Measurements from ENCODE around the gene PSKH1.
A peak's percentile ranks its signal among the peaks of the same experiment; 100 is the strongest.

The PSKH1 gene

DNA sequence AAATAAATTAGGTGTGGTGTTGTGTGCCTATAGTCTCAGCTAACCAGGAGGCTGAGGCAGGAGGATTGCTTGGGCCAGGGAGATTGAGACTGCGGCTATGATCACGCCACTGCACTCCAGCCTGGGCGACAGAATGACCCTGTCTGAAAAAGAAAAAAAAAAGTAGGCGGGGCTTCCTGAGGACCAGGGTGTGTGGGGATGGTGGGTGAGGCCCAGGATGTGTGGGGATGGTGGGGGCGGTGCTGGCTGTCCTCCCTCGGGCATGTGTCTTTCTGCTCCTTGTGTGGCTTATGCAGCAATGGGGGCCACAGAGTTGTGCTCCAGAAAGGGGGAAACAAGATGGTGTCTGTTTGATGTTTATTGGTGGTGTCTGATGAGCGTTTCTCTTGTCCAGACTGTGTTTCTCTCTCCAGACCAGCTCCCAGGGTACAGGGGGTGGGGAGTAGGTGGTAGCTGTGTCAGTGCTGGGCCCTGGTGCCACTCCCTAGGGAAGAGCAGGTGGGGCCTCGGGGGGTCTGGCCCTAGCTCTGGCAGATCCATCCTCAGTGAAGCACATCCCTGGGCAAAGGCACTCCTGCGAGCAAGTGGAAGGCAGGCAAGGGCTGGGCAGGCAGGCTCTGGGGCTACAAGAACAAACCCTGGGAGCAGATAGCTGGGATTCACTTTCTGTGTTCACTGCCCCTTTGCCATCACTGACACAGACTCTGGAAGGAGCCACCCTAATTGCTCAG, 48.6 kb downstream of the PSKH1 start:
- no peak for DNase-seq

DNA sequence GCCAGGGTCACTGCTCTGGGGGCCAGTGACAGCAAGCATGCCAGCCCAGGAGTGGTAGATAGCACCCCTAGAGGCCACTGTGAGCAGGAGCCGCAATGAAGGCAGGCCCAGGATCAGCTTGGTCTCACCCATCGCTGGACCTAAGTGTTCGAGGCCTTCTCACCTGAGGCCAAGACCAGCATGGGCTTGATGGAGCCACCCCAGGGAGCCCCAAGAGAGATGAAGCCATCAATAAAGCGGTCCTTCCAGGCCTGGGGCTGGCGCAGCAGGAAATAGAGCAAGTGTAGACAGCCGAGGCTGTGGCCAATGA, 49.1 kb downstream of the PSKH1 start:
- peak; percentile 31 to 59 (median 48) for DNase-seq

DNA sequence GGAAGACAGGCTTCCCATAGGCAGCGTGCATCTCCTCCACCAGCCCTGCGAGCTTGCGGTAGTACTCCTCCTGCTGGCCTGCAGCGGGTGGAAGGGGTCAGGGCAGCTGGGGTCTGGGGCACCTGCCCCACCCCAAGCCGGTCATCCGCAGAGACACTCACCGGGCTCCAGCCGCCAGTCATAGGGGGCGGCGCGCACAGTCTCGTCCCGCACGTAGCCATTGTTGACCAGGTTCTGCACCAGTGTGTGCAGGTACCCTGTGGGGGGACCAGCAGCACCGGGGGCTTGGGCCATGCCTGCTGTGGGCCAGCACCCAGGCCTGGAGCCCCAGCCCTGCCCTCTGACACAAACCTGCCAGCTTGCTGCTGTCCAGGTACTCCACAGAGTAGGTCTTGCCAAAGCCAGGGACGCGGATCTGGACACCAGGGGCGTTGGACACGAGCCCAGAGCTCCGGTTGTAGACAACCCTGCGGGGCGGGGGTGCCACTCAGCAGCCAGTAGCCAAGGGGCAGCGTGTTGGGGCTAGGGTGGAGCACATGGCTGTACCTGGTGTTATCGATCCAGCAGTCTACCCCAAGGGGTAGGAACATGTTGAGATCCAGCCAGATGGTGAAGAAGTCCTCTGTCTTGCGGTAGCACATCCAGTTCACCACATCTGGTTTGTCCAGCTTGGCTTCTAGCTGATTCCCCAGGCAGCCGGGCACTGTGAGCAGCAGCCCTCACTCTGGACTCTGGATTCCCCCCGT, 49.6 kb downstream of the PSKH1 start:
- no peak for DNase-seq

DNA sequence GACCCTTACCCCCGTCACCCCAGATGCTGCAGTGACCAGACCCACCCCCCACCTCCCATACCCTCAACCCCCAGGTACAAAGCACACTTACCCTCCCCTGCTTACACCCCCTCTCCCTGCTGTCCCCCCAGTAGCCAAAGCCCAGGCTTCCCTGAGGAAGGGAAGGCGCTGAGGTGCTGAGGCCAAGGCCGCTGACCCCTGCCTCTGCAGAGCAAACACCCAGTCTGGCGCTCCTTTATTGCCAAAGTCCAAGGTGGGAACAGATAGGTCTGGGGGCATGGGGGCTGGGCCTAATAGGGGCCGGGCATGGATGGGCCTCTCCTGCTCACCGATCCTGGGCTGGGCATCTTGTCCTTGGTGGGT, 50.2 kb downstream of the PSKH1 start:
- no peak for DNase-seq

DNA sequence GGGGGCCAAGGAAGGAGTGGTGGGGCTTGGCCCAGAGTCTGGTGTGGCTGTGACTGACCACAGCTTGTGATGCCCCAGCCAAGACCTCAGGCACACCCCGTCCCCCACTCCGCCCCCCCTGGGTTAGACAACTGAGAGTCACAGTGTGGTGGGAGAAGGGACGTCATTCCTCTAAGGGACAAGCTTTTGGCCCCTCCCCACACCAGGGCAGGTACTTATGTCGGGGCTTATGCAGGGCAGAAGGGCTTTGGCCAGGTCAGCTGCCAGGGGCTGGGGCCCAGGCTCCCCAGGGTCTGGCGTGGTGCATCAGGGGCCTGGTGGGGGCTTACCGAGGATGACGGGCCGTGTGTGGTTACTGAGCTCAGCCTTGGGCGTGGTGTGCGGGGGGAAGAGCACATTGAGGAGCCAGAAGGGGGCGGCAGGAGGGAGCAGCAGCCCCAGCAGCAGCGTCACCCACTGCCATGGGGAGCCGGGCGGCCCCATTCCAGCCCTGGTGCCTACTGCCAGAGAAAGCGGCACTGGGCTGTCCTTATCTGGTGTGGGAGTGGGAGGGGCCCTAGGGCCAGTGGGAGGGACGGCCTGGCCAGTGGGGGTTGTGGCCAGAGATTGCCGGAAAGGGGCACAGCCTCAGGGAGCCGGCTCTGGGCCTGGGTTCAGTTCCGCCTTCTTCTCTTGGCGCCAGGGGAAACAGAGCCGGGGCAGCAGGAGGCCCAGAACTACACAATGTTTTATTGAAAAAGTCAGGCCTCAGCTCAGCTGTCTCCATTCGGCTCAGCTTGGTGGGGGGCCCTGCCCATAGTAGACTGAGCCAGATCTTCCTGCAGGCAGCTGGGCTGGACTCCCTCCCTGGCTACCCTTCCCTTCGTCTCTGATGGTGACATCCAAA, 50.8 kb downstream of the PSKH1 start, which contains the start of gene LCAT:
LCAT (minus strand) TSS at position 502 of the 886 bp plus-strand sequence; CDS start at position 483, 19 bp downstream.
- no peak for DNase-seq

DNA sequence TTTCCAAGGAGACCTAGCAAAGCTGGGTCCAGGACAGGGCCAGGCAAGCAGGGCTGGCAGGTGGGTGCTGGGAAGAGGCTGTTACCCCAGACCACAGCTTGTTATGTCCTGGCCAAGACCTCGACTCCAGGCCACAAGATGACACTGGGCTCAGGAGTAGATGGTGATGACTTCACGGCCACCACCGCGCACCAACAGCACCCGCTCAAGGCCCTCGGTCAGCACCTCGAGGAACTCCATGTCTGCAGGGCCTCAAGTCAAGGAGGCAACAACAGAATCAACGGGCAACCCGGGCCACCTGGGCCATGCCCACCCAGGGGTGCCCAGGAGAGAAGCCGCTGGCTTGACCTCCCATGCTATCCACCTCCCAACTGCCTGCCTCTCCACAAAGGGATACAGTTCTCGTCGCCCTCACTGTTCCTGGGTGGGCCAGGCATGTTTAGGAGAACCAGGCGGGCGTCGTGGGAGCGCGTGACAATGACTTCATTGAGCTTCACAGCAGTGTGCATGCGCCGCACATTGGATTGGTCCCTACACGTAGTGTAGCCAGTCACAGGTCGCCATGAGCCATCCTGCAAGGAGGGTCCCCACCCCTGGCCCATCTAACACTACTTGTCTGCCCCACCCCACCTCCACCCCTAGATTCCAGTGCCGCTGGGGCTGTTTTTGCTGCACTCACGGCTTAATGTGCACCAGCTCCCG, 51.8 kb downstream of the PSKH1 start:
- no peak for DNase-seq

DNA sequence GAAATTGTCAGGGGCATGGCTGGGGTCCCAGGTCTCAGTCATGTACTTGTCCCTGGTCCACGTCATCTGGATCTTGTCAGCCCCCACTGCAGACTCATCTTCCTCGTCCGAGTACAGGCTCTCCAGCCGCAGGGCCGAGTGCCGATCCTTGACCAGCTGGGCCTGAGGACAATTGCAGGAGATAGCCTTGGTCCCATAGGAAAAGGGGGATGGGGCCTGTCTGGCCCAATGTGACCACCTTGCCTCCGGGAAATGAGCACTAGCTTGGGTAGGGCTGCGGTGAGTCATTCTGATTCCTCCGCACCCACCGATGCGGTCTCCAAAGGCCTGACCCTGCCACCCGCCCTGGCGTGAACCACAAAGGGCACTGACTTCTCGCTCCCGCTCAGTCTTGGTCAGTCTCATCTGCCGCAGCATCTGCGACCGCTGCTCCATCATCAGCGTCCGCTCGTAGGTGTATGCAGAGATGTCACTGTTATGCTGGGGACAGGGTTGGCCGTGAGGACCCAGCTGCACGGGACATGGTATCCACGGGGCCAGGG, 52.4 kb downstream of the PSKH1 start:
- no peak for DNase-seq

DNA sequence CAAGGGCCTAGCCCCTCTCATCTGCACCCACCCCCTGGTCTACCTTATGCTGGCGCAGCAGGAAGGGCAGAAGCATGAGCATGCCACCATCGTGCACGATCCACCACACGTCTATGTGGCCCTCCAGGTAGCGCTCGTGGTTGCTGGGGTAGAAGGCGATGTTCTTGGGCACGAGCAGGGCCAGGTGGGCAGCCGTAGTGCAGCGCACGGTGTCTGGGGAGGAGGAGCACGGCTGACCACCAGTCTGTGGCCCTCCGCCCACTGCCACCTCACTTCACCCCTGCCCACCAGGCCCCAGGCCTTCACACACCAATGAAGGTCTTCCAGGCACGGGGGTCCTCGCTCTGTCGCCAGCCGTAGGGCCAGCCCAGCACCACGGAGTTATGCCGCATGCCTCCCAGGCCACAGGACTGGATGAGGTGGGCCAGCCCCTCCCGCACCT, 53.1 kb downstream of the PSKH1 start:
- DNase-seq = no peak

DNA sequence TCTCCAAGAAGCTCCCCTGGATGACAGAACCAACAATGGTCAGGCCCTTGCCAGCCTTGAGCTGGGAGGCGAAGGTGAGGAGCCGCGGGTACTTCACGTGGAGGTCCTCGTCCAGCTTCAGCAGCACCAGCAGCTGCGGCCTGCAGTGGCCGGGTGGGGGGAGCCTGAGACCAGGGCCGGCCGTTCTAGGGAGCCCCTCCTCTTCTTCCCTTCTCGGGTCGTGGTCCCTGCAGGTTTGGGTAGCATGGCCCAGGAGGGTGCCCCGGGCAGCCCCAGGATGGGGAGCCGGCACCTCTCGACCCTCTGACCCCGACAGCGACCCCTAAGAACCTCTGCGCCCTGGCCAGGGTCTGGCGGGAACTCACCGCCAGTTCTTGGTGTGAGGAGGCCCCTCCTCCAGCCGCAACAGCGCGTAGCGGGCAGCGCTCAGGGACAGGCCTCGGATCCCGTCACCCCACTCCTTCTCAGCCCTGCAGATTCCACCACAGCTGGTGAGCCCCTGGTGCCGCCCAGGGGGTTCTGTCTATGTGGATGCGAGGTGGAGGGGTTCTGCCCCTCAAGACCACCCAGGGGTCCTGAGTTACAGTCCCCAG, 54.0 kb downstream of the PSKH1 start:
- no peak for DNase-seq

DNA sequence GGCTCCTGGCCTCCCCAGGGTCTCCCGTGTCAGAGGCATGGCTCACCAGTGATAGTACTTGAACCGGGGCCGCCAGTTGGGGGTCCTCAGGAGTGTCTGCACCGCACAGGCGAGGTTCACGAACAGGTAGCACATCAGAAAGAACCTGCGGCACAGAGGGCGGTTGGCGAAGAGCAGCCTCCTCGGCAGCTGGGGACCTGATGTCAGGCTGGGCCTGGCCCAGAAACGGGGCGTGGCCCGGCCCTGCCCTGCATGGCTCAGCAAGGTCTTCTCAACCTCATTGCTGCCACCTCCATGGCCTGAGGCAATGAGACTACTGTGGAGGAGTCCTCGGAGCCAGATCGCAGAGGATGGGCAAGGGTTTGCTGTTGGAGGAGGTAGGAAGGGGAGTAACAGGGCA, 55.0 kb downstream of the PSKH1 start:
- DNase-seq = no peak

DNA sequence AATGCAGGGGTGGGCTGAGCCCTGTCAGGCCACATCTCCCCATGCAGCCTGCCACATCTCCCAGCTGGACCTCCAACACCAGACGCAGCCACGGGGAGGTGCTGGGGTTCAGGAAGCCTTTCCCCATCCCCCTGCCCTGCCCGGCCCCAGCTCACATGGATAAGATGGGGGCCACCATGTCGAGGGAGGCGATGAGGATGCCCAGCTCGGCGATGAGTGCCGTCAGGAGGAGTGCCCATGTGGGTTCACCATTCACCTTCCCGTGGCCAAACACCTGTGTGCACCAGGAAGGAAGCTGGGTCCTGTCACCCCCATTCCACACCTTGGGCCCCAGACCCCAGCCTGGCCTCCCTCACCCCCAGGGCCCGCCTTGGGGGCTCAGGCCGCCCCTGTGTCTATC, 56.6 kb downstream of the PSKH1 start:
- DNase-seq = no peak

DNA sequence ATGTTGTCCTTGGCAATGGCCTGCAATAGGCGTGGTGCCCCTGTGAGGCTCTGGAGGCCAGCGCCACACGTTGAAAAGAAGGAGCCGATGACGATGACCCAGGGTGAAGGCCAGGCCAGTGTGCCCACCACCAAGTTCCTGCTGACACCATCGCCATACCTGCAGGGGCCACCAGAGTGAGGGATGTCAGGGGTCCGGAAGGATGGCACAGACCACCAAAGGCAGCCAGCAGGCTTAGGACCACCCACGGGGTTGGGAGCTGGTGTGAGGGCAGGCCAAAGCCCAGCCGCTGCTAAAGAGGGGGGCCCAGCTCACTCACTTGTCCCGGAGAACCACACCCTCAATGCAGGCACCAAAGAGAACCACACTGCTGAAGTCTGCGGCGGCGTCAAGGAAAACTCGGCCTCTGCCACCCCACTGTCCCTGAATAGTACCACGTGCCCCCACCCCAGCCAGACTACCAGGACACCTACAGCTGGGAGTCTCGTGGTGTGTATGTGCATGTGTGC, 57.3 kb downstream of the PSKH1 start:
- DNase-seq = no peak

DNA sequence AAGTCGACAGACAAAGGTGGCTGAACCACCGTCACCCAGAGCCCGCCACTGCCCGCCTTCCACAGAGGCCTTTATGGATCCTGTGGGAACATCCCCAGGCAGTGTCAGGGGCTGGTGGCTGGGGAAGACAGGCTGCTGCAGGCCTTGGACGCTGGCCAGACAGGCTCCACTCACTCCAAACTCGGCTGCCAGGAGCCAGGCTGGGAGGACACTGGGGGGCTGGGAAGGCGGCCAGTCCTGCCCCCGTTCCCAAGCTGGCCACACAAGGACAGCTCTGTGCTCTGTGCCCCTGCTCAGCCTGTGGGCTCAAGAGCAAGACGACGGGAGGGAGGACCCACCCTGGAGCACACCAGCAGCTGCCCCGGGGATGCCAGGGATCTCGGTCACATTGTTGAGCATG, 58.4 kb downstream of the PSKH1 start:
- no peak for DNase-seq

DNA sequence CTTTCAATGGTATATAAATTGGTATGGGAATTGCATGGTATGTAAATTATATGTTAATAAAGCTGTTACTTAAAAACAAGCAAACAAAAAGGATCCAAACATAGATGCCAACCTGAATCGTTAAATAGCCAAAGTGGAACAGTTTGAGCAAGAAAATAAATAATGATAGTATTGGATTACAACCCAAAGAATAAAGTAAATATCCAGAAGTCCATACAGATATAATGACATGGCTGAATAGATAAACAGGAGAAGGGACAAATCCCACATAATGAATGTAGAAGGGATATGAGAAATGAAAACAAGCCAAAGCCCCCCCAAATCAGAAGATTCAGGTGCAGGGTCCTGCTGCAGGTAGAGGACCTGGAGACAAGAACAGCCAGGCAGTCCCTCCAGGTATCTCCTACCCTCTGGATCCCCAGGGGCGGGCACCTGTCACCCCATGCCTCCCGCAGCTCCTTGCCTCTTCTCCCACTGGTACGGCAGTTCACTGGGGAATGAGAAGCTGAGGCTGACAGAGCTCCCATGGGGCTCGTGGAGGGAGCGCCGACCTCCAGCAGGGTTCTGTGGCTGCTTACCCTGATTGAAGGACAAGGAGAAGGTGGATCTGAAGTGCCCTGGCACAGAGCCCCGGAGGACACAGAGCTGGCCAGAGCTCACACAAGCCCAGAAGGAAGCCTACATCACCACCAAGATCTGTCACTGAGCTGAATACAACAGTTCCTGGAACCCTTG, 60.8 kb downstream of the PSKH1 start:
- no peak for DNase-seq

DNA sequence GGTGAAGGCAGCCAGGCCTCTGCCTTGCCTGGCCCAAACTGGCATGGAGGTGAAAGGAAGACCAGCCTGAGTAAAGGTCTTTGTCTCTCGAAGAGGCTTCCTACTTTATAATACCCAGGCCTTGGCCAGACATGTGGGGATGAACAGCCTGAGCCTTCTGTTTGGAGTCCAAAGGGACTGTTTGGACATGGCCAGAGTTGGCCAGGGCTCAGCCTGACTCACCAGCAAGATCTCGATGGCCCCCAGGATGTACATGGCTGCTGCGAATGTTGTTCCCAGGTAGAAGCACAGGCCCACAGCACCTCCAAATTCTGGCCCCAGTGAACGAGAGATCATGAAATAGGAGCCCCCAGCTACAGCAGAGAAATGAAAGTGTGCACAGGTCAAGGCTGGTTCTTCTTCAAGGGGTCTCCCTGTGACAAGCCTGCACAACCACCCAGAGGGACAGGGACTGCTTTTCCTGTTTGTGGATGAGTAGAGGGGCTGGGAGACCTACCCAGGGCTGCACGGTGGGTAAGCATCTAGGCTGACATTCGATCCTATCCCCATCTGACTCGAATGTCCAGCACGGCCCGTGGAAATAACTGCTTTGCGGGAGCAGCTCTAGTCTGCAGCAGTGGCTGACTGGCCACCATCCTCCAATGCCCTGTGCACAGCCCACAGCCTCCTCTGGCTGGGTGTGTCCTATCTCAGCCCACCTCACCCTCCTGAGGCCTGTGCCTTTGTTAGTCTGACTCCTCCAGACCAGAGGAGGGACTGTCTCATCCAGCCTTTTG, 61.6 kb downstream of the PSKH1 start:
- DNase-seq = no peak

DNA sequence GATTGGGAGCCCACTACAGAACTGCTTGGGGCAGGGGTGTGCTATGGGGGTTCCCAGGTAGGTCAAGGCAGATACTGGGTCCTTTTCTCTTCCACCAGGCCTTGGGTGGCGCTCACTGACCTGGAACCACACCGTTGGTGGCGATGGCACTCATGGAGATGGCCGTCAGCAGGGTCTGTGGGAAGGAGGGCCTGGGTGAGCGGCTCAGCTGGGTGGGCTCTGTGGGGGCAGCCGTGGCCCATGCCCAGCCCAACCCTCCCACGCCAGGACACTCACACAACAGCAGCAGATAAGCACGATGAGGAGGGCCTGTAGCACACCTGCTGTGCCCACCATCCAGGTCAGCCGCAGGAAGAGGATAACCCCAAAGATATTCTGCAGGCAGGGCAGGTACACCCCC, 64.6 kb downstream of the PSKH1 start:
- DNase-seq = no peak

DNA sequence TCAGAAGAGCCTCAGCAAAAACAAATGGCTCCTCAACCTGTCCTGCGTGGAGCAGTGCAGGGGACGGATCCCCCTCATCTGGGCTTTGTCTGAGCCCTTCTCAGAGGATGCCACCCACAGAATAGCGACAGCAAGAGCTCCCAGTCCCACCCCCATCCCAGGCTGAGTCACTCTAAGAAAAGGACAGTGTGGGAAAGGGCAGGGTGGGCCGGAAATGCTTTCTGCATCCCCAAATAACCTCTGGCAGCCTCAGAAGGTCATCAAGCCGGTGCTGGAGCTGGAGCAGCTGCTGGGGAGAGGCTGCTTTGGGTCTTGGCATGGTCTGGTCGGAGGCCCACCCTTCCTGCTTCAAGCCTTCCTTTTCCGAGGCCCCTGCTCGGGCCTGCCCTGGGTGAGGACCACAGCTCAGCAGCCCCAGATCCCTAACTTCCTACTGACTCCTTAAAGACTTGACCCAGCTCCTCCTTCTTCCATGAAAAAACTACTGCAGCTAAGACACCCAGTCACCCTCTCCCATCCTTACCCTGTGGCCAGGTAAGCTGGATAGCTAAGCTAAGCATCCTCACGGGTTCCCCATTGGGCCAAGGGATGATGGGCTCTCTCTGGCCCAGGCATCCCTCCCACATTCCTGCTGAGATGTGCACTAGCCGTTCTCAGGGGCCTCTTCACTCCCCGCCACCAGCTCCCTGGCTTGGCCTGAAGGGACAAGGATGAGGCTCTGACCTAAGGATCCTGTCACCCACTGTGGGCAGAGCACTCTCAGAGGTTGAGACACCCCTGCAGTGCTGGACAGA, 66.7 kb downstream of the PSKH1 start:
- no peak for DNase-seq

DNA sequence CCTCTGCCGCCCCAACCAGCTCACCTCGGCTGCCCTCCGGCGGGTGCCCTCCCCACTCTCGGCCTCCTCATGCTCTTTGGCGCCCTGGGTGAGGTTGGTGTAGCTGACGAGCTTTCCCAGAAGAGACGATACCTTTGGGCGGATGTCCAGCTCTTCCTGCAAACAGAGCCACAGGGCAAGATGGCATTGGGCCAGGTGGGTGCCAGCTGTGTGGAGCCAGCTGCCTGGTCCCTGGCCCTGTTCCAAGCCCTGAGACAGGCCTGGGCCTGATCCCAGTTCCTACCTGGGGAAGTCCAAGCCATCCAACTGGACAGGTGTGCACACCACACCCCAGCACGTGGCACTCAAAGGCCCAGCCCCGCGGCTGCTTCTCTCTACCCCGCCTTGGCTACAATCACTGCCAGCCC, 68.5 kb downstream of the PSKH1 start:
- no peak for DNase-seq

DNA sequence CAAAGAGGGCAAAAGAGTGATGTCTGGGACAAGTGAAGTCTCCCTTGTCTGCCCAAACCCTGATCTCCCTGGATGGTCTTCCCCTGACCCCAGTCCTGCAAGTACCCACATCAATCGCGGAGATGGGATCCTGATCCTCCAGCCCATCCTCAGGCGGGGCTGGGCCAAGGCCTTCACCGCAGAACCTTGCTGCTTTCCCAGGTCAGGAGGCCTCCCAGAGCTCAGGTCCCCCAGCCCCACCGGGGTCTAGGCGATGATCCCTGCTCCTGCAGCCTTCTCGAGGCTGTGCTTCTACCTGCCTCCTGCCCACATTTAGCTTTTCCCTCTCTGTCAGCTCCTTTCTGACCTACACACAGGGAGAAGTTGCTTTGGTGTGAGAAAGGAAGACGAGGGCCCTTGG, 69.1 kb downstream of the PSKH1 start:
- DNase-seq = no peak

DNA sequence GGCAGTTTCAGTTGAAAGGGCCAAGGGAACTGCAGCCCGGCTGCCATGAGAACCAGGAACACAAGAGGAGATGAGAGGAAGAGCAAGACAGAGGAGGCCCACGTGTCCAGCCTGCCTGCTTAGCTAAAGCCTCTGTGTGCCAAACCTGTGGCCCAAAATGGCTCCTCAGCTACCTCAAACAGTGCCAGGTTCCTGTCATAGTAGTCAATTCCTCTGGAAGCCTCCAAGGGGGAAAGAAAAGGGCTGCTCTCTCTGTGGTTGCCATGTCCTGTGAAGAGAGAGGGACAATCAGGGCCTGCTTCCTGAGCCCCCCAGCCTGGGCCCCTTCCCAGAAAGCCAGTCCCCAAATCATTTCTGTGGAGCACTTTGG, 70.2 kb downstream of the PSKH1 start:
- no peak for DNase-seq
